Breast epithelium (tissue), 4 donors: ENCODE measurements around the gene TSN. TPM values are rescaled to one million over a fixed set of nuclear protein-coding genes. Genes with fewer than 3 reads are reported as not detected.
A peak's percentile ranks its signal among the peaks of the same experiment; 100 is the strongest.
"Not testable (repeated sequence)": the region's sequence is repeated elsewhere in the genome, so short reads cannot be mapped to it uniquely, and the experiment has no call there.

Source experiments
- DNase-seq, 2 donors: peaks; one replicate each; pipeline ENCODE4 v3.0.0-alpha.2; 2019; ENCODE audit warnings: low spot score in 2 of 2
- H3K27ac ChIP-seq, 2 donors: fragments of 200-600 bp; sonication (generic) in 1 of 2; one replicate each; pipeline ENCODE4 v1.5.1; 2016 to 2019; ENCODE audit warnings: mild to moderate bottlenecking in 1 of 2
- H3K27me3 ChIP-seq, 2 donors: fragments of 200-600 bp; sonication (generic) in 1 of 2; one replicate each; pipeline versions ENCODE4 v1.5.1 to v1.6.0; 2017 to 2019; ENCODE audit warnings: control low read depth in 1 of 2, mild to moderate bottlenecking in 1 of 2
- H3K36me3 ChIP-seq: fragments of 200-600 bp; one replicate; pipeline ENCODE4 v1.5.1; 2019
- H3K4me1 ChIP-seq, 2 donors: fragments of 200-600 bp; sonication (generic); one replicate each; pipeline ENCODE4 v1.5.1; 2016 to 2019; ENCODE audit warnings: control low read depth in 1 of 2
- H3K4me3 ChIP-seq, 3 donors: fragments of 200-600 bp; sonication (generic); 1 replicate in 2 of 3; 2 replicates in 1 of 3; pipeline ENCODE4 v1.5.1; 2016 to 2019; ENCODE audit warnings: mild to moderate bottlenecking in 3 of 3, moderate library complexity in 2 of 3
- H3K9me3 ChIP-seq, 2 donors: fragments of 200-600 bp; sonication (generic) in 1 of 2; one replicate each; pipeline ENCODE4 v1.5.1; 2016 to 2019; ENCODE audit warnings: control low read depth in 1 of 2
- POLR2A ChIP-seq: fragments of 450-650 bp; IDR thresholded peaks from one replicate; pipeline ENCODE4 v1.6.1; 2016; ENCODE audit warnings: antibody characterized with exemption, mild to moderate bottlenecking, moderate library complexity
- POLR2AphosphoS5 ChIP-seq, 3 donors: sonication (generic); formaldehyde crosslinking; IDR thresholded peaks; one replicate each; pipeline ENCODE4 v1.6.1; 2017; ENCODE audit warnings: antibody characterized with exemption in 3 of 3
- intact Hi-C: fragments of 100-400 bp; cut with DNase I; formaldehyde crosslinking; loops from one replicate; pipeline ENCODE4 v1.15.1; 2023; ENCODE audit warnings: low total_unique reads
- total RNA-seq, 3 donors: library from RNA; depleted of rRNA; stranded (reverse); fragments of >200 nt; gene quantifications; one replicate each; pipeline ENCODE4 v1.1.0, GENCODE V29; 2016
- TF ChIP-seq, protein P1 (sequence below), 3 donors: fragments of 450-650 bp; IDR thresholded peaks; one replicate each; pipeline ENCODE4 v1.5.1; 2016 to 2017; ENCODE audit warnings: antibody characterized with exemption in 3 of 3, mild to moderate bottlenecking in 3 of 3, moderate library complexity in 3 of 3

The TSN gene
- total RNA-seq, 3 donors from 2014 or later = 35.1 to 55.8 (median 42.7) TPM

DNA sequence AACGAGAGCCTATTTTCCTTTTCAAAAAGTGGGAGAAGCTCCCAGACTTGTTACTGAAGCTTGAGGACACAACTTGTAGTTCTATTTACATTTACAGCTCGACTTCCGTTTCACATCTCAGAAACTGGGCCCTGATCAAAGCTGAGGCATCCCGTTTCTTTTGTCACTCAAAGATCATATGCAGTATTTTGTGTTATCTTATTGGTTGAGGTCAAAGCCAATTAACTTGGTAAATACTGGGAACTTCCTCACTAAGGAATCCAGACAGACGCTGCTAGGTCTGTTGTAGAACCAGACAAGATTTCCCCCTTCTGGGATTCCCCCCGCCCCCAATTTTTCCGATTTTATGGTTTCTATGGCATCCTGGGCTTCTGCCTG is 50.3 kb downstream of the TSN start:
- intact Hi-C loops = no loop called here
- Histone ChIP-seq H3K4me3 (no peak overlapping the region), H3K36me3 (no peaks in the 10 kb centered on the region), H3K4me1 (no peaks in the 10 kb centered on the region), H3K27ac (no peak overlapping the region), H3K27me3 (no peaks in the 10 kb centered on the region), H3K9me3 (peaks cover 11 to 17% of the 10 kb centered on the region in 2 donors)
- TF ChIP-seq, protein P1, sequence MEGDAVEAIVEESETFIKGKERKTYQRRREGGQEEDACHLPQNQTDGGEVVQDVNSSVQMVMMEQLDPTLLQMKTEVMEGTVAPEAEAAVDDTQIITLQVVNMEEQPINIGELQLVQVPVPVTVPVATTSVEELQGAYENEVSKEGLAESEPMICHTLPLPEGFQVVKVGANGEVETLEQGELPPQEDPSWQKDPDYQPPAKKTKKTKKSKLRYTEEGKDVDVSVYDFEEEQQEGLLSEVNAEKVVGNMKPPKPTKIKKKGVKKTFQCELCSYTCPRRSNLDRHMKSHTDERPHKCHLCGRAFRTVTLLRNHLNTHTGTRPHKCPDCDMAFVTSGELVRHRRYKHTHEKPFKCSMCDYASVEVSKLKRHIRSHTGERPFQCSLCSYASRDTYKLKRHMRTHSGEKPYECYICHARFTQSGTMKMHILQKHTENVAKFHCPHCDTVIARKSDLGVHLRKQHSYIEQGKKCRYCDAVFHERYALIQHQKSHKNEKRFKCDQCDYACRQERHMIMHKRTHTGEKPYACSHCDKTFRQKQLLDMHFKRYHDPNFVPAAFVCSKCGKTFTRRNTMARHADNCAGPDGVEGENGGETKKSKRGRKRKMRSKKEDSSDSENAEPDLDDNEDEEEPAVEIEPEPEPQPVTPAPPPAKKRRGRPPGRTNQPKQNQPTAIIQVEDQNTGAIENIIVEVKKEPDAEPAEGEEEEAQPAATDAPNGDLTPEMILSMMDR (IDR thresholded peaks at IDR 0.05) = no peak
- no peak for TF ChIP-seq POLR2A
- DNase-seq = no peak

DNA sequence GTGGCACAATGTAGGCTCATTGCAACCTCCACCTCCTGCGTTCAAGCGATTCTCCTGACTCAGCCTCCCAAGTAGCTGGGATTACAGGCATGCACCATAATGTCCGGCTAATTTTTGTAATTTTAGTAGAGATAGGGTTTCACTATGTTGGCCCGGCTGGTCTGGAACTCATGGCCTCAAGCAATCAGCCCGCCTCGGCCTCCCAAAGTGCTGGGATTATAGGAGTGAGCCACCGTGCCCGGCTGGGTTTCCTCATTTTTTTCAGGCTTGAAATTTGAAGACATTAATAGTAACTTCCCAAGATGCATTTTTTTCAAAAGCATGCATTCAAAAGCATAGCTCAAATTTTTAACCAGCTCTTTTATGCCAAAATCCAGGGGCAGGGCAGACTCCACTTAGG is 52.3 kb downstream of the TSN start:
- H3K36me3 ChIP-seq, H3K27me3 ChIP-seq, intact Hi-C loops, H3K9me3 ChIP-seq, H3K4me1 ChIP-seq, H3K27ac ChIP-seq, DNase-seq, H3K4me3 ChIP-seq: not testable (repeated sequence)

DNA sequence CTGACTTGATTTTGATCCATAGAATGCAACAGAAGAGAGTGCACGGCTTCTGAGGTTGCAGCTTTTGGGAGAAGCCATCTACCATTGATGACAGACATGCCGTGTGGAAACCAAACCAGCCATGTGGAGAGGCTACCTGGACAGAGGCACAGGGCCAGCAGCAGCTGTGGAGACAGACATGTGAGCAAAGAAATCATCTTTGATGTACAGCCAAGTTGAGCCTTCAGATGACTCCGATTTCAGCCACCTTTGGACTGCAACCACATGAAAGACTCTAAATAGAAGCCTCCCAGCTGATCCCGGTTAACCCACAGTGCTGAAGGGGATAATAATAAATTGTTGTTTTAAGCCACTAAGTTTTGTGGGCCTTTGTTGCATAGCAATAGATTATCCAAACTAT is 54.2 kb downstream of the TSN start:
- TF ChIP-seq POLR2AphosphoS5 (IDR thresholded peaks at IDR 0.05) = no peak
- TF ChIP-seq, protein P1 (IDR thresholded peaks at IDR 0.05) = no peak
- TF ChIP-seq POLR2A = no peak
- intact Hi-C loops = no loop called here
- no peak for DNase-seq
- no peaks in the 10 kb centered on the region for H3K4me1 ChIP-seq
- H3K4me3 ChIP-seq = no peak overlapping the region
- H3K27ac ChIP-seq = no peak overlapping the region
- H3K36me3 ChIP-seq = no peaks in the 10 kb centered on the region
- H3K27me3 ChIP-seq = no peaks in the 10 kb centered on the region
- H3K9me3 ChIP-seq = no peaks in the 10 kb centered on the region

DNA sequence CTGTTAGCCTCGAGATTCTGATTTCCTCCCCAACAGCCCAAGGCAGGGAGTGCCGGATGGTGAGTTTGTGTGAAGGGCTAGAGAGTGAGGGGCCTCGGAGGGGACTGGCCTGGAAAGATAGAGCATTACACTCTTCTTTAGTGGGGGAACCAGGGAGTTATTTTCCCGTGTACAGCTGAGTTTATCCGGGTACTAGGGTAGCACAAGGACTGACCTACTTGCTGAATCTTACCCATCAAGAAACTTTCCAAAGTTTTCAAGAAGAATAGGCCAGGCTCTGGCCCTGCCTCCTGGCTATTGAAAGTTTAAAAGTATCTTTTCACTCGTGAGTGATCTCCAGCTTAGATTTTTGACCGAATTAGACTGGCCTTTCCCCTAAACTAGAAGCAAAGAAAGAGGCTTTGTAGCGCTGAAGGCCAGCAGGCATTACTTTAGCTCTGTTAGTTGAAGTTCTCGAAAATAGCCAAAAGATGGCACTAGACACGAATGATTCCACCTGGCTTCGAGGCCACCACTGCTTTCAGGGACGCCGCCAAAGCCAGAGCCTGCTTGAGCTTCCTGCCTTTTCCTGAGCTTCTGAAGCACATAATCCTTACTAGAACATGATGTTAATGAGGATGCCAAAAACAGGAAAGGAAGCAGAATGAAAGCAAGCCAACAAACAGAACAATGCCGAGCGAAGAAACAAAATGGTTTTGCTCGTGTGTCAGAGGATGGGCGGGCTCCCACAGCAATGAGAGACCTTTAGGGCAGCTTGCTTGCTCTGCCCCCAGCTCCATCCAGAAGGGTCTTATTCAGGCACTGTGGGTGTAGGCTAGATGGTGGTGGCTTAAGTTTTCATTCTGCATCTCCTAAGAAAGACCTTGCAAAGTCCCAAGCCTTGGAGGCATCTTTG is 55.8 kb downstream of the TSN start:
- Histone ChIP-seq H3K4me1 (no peaks in the 10 kb centered on the region), H3K9me3 (no peaks in the 10 kb centered on the region), H3K4me3 (no peak overlapping the region), H3K27ac (no peak overlapping the region), H3K27me3 (no peaks in the 10 kb centered on the region), H3K36me3 (no peaks in the 10 kb centered on the region)
- intact Hi-C loops = no loop called here
- peak; percentile 36 to 56 for DNase-seq
- TF ChIP-seq, protein P1 (IDR thresholded peaks at IDR 0.05) = peak in 2 of 3 donors; percentile 28 to 40
- no peak for TF ChIP-seq POLR2AphosphoS5 (IDR thresholded peaks at IDR 0.05)

DNA sequence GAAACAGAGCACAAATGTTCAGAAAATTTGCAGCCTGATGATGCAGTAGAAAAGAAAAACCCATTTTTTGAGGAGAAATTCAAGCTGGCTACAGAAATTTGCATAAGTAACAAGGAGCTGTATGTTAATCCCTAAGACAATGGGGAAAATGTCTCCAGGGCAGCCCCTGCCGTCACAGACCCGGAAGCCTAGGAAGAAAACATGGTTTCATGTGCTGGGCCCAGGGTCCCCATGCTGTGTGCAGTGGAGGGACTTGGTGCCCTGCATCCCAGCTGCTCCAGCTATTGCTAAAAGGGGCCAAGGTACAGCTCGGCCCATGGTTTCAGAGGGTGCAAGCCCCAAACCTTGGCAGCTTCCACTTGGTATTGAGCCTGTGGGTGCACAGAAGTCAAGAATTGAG is 57.6 kb downstream of the TSN start:
- H3K9me3 ChIP-seq, DNase-seq, H3K4me1 ChIP-seq, H3K27me3 ChIP-seq, intact Hi-C loops, H3K36me3 ChIP-seq, H3K27ac ChIP-seq, H3K4me3 ChIP-seq: not testable (repeated sequence)

DNA sequence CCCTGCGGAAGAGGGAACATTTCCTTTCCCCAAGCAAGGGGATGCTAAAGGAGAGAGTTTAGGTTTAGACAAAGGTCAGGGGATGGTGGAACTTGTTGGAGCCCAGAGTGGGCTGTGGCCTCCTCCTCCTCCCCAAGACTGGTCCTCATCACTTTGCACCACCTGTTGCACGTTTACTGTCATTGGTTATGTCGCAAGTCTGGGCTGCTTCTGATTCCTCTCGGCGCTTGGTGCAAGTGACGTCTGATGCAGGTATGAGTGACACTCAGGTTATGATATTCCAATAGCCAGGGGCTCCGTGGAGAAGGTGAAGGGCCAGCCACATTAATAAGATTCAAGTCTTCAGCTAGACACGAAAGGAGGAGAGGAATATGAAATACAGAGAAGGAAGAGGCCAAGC is 59.8 kb downstream of the TSN start:
- H3K9me3 ChIP-seq = peaks cover 0 to 8% of the 10 kb centered on the region in 2 donors
- no peaks in the 10 kb centered on the region for H3K4me1 ChIP-seq
- no peak for DNase-seq
- TF ChIP-seq POLR2AphosphoS5 (IDR thresholded peaks at IDR 0.05) (no peak), POLR2A (no peak)
- TF ChIP-seq, protein P1 (IDR thresholded peaks at IDR 0.05) = no peak
- H3K27me3 ChIP-seq = no peaks in the 10 kb centered on the region
- H3K36me3 ChIP-seq = no peaks in the 10 kb centered on the region
- intact Hi-C loops = no loop called here
- no peak overlapping the region for H3K4me3 ChIP-seq
- H3K27ac ChIP-seq = no peak overlapping the region
